ENCODE results near the gene MINAR1. TPM values are rescaled to one million over a fixed set of nuclear protein-coding genes. Genes with fewer than 3 reads are reported as not detected.

Gene MINAR1
- total RNA-seq, 1 experiment from 2014 or later = 1.4 TPM

GRCh38 chr15:79410237-79410636 lies 21.9 kb upstream of the MINAR1 start:
- no peak for ATAC-seq
- Mint-ChIP-seq H3K4me1 (peaks cover 27% of the 10 kb centered on the region), H3K27me3 (ENCODE audit: low read depth) (no peaks in the 10 kb centered on the region), H3K27ac (no peak overlapping the region), H3K4me3 (no peak overlapping the region), H3K9me3 (no peaks in the 10 kb centered on the region), H3K36me3 (no peaks in the 10 kb centered on the region; the same call in 1 of the 2 replicates)
- DNase-seq (ENCODE audit: low spot score) = no peak
- ChIA-PET CTCF (no interaction called here), POLR2A (no interaction called here)
- TF ChIP-seq JUN (CRISPR knock-in tag; IDR thresholded peaks at IDR 0.05) (no peak), NFYB (CRISPR knock-in tag; conservative IDR thresholded peaks at IDR 0.05; ENCODE audit: low read depth) (no peak), ZNF512 (CRISPR knock-in tag; IDR thresholded peaks at IDR 0.05; ENCODE audit: borderline replicate concordance) (no peak), E2F1 (CRISPR knock-in tag; IDR thresholded peaks at IDR 0.05) (no peak), FOXP4 (CRISPR knock-in tag; IDR thresholded peaks at IDR 0.05) (no peak), HMGXB4 (CRISPR knock-in tag; IDR thresholded peaks at IDR 0.05) (no peak), RORB (CRISPR knock-in tag; IDR thresholded peaks at IDR 0.05) (no peak), CREM (CRISPR knock-in tag; IDR thresholded peaks at IDR 0.05) (no peak)

GRCh38 chr15:79412010-79412409 lies 20.1 kb upstream of the MINAR1 start:
- H3K36me3 Mint-ChIP-seq = no peaks in the 10 kb centered on the region; the same call in 1 of the 2 replicates
- TF ChIP-seq FOXJ3 (CRISPR knock-in tag; IDR thresholded peaks at IDR 0.05; ENCODE audit: borderline replicate concordance) (no peak), MLX (CRISPR knock-in tag; IDR thresholded peaks at IDR 0.05) (no peak), JUN (CRISPR knock-in tag; IDR thresholded peaks at IDR 0.05) (no peak), ZNF532 (CRISPR knock-in tag; IDR thresholded peaks at IDR 0.05; ENCODE audit: borderline replicate concordance) (no peak), JAZF1 (CRISPR knock-in tag; IDR thresholded peaks at IDR 0.05) (no peak), FOXP1 (CRISPR knock-in tag; IDR thresholded peaks at IDR 0.05; ENCODE audit: borderline replicate concordance) (no peak), HMGA2 (CRISPR knock-in tag; IDR thresholded peaks at IDR 0.05) (no peak), ERG (CRISPR knock-in tag; IDR thresholded peaks at IDR 0.05) (no peak), FOXK1 (CRISPR knock-in tag; IDR thresholded peaks at IDR 0.05) (no peak), ZNF671 (CRISPR knock-in tag; IDR thresholded peaks at IDR 0.05) (no peak), ETV6 (CRISPR knock-in tag; IDR thresholded peaks at IDR 0.05) (no peak), USF1 (CRISPR knock-in tag; IDR thresholded peaks at IDR 0.05) (no peak), ZNF396 (CRISPR knock-in tag; IDR thresholded peaks at IDR 0.05; ENCODE audit: borderline replicate concordance) (no peak), ATF1 (CRISPR knock-in tag; IDR thresholded peaks at IDR 0.05) (no peak), ELF4 (CRISPR knock-in tag; IDR thresholded peaks at IDR 0.05; ENCODE audit: low read depth) (no peak), NFE2L1 (CRISPR knock-in tag; IDR thresholded peaks at IDR 0.05) (no peak)
- DNase-seq (ENCODE audit: low spot score) (no peak), ATAC-seq (no peak)
- no peaks in the 10 kb centered on the region for H3K27me3 Mint-ChIP-seq (ENCODE audit: low read depth)
- H3K4me3 Mint-ChIP-seq = no peak overlapping the region
- CTCF ChIA-PET = interaction anchor here (0.6 to 1.4 kb wide), 2 partner anchors 74 to 184 kb away, joined by 3 to 4 read pairs; no protein-coding TSS in a partner anchor
- POLR2A ChIA-PET = no interaction called here
- H3K9me3 Mint-ChIP-seq = no peaks in the 10 kb centered on the region
- no peak overlapping the region for H3K27ac Mint-ChIP-seq
- H3K4me1 Mint-ChIP-seq = peaks cover 36% of the 10 kb centered on the region

Data from WTC11 (cell line).